ENCODE measurements around the gene TRIM28. TPM values are rescaled to one million over a fixed set of nuclear protein-coding genes. Genes with fewer than 3 reads are reported as not detected.

Gene TRIM28
- total and polyA plus RNA-seq, 9 of the 15 experiments (the other 6 are each of a cell fraction or from before 2014, with no cell fraction given): 12.1 to 797 (median 490) TPM

DNA sequence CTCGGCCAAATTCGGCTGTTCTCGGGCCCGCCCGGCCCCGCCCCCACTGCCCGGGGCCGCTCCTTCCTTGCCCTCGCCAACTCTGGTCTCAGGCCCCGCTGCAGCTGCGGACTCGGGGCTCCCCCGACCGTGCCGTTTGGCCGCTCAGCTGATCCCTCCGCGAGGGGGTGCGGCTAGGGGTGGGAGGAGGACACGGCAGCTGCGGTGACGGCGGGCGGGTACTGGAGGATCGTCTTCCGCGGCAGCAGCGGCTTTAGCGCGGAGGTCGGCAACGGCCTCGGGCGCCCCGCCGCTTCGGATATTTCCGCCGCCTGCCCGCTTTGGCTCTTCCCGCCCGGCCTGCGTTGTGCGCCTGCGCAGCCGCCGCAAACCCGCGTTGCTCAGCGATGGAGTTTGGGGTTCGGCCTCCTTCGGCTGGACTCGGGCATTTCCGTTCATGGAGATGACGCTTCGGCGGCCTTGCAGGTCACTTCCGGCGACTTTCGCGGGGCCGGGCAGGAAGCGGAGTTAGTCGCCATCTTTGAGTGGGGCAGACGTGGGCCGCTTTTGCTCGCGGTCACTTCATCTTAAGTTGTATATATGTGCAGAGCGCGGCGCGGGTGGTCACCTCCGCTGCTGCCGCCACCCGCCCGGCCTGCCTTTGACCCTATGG is 14.9 kb downstream of the TRIM28 start (continued):
- TF ChIP-seq LCOR (CRISPR knock-in tag; IDR thresholded peaks at IDR 0.05): peak; percentile 57; the same call in 1 of the 2 replicates
- TF ChIP-seq YY1 (IDR thresholded peaks at IDR 0.05; ENCODE audit: borderline replicate concordance in 1 of 3, control insufficient read depth in 1 of 3, extremely low read depth in 1 of 3, insufficient read depth in 3 of 3, insufficient read length in 1 of 3, insufficient replicate concordance in 2 of 3, low read depth in 1 of 3, low read length in 2 of 3): peak; percentile 93 to 99 (median 97)
- peak; percentile 72 for TF ChIP-seq ZNF324 (CRISPR knock-in tag; IDR thresholded peaks at IDR 0.05)
- peak; percentile 82 for TF ChIP-seq RFX1 (IDR thresholded peaks at IDR 0.05)
- peak; percentile 78; the same call in 1 of the 2 replicates for TF ChIP-seq ELF4 (CRISPR knock-in tag; IDR thresholded peaks at IDR 0.05)
- peak; percentile 59 for TF ChIP-seq ETS1 (conservative IDR thresholded peaks at IDR 0.05; ENCODE audit: control insufficient read depth, low read depth, low read length)
- TF ChIP-seq POLR2G (IDR thresholded peaks at IDR 0.05; ENCODE audit: low read depth, low read length): peak; percentile 86
- peak; percentile 32; the same call in 1 of the 2 replicates for TF ChIP-seq PKNOX1 (IDR thresholded peaks at IDR 0.05)
- TF ChIP-seq ZNF212 (CRISPR knock-in tag; IDR thresholded peaks at IDR 0.05): 0 out of 2 replicates have a peak, but pooled peaks have one; percentile 42
- no peak for TF ChIP-seq REST (IDR thresholded peaks at IDR 0.05; ENCODE audit: borderline replicate concordance)
- TF ChIP-seq REST (CRISPR knock-in tag; IDR thresholded peaks at IDR 0.05; ENCODE audit: low read depth): peak; percentile 67; the same call in 1 of the 2 replicates
- peak; percentile 60; the same call in 1 of the 2 replicates for TF ChIP-seq PHF8 (IDR thresholded peaks at IDR 0.05; ENCODE audit: borderline replicate concordance, low read length)
- peak in 1 of 2 experiments; percentile 96 for TF ChIP-seq E2F6 (IDR thresholded peaks at IDR 0.05; ENCODE audit: borderline replicate concordance in 1 of 2, extremely low read depth in 1 of 2, insufficient read depth in 1 of 2, insufficient read length in 1 of 2, low read depth in 1 of 2, low read length in 1 of 2, poor library complexity in 1 of 2, severe bottlenecking in 1 of 2)

Data from K562 (cell line).